Endodermal cell (in vitro differentiated cells): Measurements from ENCODE around the gene TP73. TPM values are rescaled to one million over a fixed set of nuclear protein-coding genes. Genes with fewer than 3 reads are reported as not detected.

ENCODE experiments used
- DNase-seq: peaks from one replicate; pipeline ENCODE4 v3.0.0-alpha.2; 2017
- H3K27ac ChIP-seq: 2 replicates; pipeline ENCODE4 v1.5.1; 2013; ENCODE audit warnings: mild to moderate bottlenecking, low read depth, low read length, moderate library complexity
- H3K27me3 ChIP-seq: 2 replicates; pipeline ENCODE4 v1.6.1; 2013; ENCODE audit warnings: mild to moderate bottlenecking, low read length, moderate library complexity; ENCODE audit not compliant: insufficient read depth, control insufficient read depth, poor library complexity, severe bottlenecking
- H3K36me3 ChIP-seq: 2 replicates; pipeline ENCODE4 v1.7.0; 2013; ENCODE audit warnings: mild to moderate bottlenecking, low read length, moderate library complexity; ENCODE audit not compliant: control insufficient read depth, insufficient read depth
- H3K4me1 ChIP-seq: one replicate; pipeline ENCODE4 v1.7.0; 2013; ENCODE audit warnings: low read length; ENCODE audit not compliant: control insufficient read depth, insufficient read depth
- H3K4me3 ChIP-seq: 2 replicates; pipeline ENCODE4 v1.5.1; 2013; ENCODE audit warnings: mild to moderate bottlenecking, low read length, moderate library complexity
- H3K9ac ChIP-seq: 2 replicates; pipeline ENCODE4 v1.6.1; 2013; ENCODE audit warnings: mild to moderate bottlenecking, low read length, moderate library complexity; ENCODE audit not compliant: poor library complexity, severe bottlenecking; ENCODE audit errors: extremely low read depth
- H3K9me3 ChIP-seq: 2 replicates; pipeline ENCODE4 v1.6.1; 2013; ENCODE audit warnings: mild to moderate bottlenecking, low read length, moderate library complexity; ENCODE audit not compliant: control insufficient read depth
- H3K27ac Mint-ChIP-seq: 2 replicates; pipeline ENCODE4 v1.8.0; 2020; ENCODE audit warnings: mixed read lengths
- H3K27me3 Mint-ChIP-seq: 2 replicates; pipeline ENCODE4 v1.8.0; 2021; ENCODE audit warnings: mild to moderate bottlenecking, mixed read lengths; ENCODE audit not compliant: insufficient read depth
- H3K36me3 Mint-ChIP-seq: 2 replicates; pipeline ENCODE4 v1.8.0; 2020; ENCODE audit warnings: low read depth, mixed read lengths
- H3K4me1 Mint-ChIP-seq: 2 replicates; pipeline ENCODE4 v1.8.0; 2020; ENCODE audit warnings: mixed read lengths
- H3K4me3 Mint-ChIP-seq: 2 replicates; pipeline ENCODE4 v1.8.0; 2020; ENCODE audit warnings: mild to moderate bottlenecking, moderate library complexity, mixed read lengths
- H3K9me3 Mint-ChIP-seq: 2 replicates; pipeline ENCODE4 v1.8.0; 2020; ENCODE audit warnings: mild to moderate bottlenecking, mixed read lengths
- WGBS, 2 experiments: methylation state at CpG; one replicate each; pipeline versions ENCODE4 v1.1.5 to v1.1.7; 2013; ENCODE audit warnings: missing lambda C conversion rate in 2 of 2, mixed read lengths in 1 of 2; ENCODE audit not compliant: insufficient coverage in 1 of 2, insufficient read length in 1 of 2; 5-methylcytosine and 5-hydroxymethylcytosine counted together
- total RNA-seq, 2 donors: library from RNA; stranded (reverse); fragmentation: NEBNext Ultra II Directional in 1 of 2; extraction: Animal tissue kit (Norgen Biotek cat#: 25700) in 1 of 2; gene quantifications; 2 replicates in 1 of 2; 3 replicates in 1 of 2; pipeline ENCODE4 v1.2.1, GENCODE V29; 2021
- TF ChIP-seq, protein P1 (sequence below): fragments of 200-600 bp; sonication (generic); conservative IDR thresholded peaks from 2 replicates; pipeline ENCODE4 v1.5.0; 2021; ENCODE audit warnings: antibody characterized with exemption, mild to moderate bottlenecking

The TP73 gene
- total RNA-seq, 2 donors from 2014 or later, result 3.4 to 3.5 TPM

DNA sequence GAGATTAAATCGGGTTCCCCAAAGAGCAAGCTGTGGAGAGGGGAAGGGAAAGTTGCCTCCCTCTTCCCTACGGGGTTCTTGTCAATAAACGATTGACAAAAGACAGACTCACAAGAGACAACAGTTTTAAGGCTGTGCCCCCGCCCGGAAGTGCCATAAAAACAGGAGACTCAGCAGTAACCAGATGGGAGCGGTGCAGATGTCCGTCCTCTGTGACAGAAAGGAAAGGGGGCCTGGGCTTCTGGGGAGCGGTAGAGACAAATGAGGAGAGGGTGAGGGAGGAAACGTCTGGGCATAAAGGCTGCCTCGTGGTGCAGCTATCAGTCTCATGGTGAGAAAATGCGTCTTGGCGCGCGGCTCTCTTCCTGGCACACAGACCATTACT lies 5.9 kb downstream of the TP73 start:
- Histone ChIP-seq H3K36me3 (no peaks in the 10 kb centered on the region), H3K9ac (no peak overlapping the region), H3K4me3 (no peak overlapping the region), H3K27me3 (peaks cover 57% of the 10 kb centered on the region), H3K9me3 (no peaks in the 10 kb centered on the region), H3K4me1 (no peaks in the 10 kb centered on the region), H3K27ac (no peak overlapping the region)
- DNase-seq, result no peak
- H3K9me3 Mint-ChIP-seq, result no peaks in the 10 kb centered on the region
- H3K36me3 Mint-ChIP-seq, result no peaks in the 10 kb centered on the region
- WGBS, 2 experiments, result 79 to 82% methylated on average over 7 to 14 of the region's 14 CpGs
- H3K27ac Mint-ChIP-seq, result no peak overlapping the region
- TF ChIP-seq, protein P1, sequence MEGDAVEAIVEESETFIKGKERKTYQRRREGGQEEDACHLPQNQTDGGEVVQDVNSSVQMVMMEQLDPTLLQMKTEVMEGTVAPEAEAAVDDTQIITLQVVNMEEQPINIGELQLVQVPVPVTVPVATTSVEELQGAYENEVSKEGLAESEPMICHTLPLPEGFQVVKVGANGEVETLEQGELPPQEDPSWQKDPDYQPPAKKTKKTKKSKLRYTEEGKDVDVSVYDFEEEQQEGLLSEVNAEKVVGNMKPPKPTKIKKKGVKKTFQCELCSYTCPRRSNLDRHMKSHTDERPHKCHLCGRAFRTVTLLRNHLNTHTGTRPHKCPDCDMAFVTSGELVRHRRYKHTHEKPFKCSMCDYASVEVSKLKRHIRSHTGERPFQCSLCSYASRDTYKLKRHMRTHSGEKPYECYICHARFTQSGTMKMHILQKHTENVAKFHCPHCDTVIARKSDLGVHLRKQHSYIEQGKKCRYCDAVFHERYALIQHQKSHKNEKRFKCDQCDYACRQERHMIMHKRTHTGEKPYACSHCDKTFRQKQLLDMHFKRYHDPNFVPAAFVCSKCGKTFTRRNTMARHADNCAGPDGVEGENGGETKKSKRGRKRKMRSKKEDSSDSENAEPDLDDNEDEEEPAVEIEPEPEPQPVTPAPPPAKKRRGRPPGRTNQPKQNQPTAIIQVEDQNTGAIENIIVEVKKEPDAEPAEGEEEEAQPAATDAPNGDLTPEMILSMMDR, result no peak
- H3K27me3 Mint-ChIP-seq, result peaks cover 67% of the 10 kb centered on the region
- peaks cover 2% of the 10 kb centered on the region for H3K4me1 Mint-ChIP-seq
- H3K4me3 Mint-ChIP-seq, result no peak overlapping the region

- H3K36me3 Mint-ChIP-seq, result no peaks in the 10 kb centered on the region
- no peaks in the 10 kb centered on the region for H3K4me1 ChIP-seq
- H3K9ac ChIP-seq, result no peak overlapping the region
- H3K9me3 ChIP-seq, result no peaks in the 10 kb centered on the region
- TF ChIP-seq, protein P1, result no peak
- no peak overlapping the region for H3K4me3 Mint-ChIP-seq
- peaks cover 60% of the 10 kb centered on the region for H3K27me3 Mint-ChIP-seq
- H3K4me3 ChIP-seq, result no peak overlapping the region
- no peak overlapping the region for H3K27ac ChIP-seq
- H3K9me3 Mint-ChIP-seq, result no peaks in the 10 kb centered on the region
- no peaks in the 10 kb centered on the region for H3K4me1 Mint-ChIP-seq
- H3K27me3 ChIP-seq, result peaks cover 48% of the 10 kb centered on the region
- no peaks in the 10 kb centered on the region for H3K36me3 ChIP-seq
- no peak overlapping the region for H3K27ac Mint-ChIP-seq
- no peak for DNase-seq
- 87 to 94% methylated on average over 13 to 15 of the region's 15 CpGs for WGBS, 2 experiments
Observed at GRCh38 chr1:3659093-3659492, 6.8 kb downstream of the TP73 start.

DNA sequence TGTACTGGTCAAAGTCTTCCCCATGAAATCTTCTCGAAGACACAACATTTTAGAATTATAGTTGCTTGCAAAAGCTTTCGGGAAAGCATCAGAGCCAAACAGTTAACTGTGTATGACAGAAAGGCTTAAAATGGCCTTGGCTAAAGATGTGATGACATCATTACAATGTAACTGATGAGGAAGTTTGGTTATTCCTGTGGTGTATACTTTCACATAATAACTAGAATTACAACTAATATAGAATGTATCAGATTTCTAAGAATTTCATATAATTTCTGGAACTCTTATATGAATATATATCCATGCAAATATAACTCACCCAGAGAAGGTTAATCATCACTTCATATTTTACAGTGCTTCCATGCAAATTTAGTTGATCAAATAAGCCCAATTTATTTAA lies 8.4 kb downstream of the TP73 start:
- H3K27ac Mint-ChIP-seq, result no peak overlapping the region
- DNase-seq, result no peak
- H3K27me3 Mint-ChIP-seq, result peaks cover 43% of the 10 kb centered on the region
- Histone ChIP-seq H3K4me3 (no peak overlapping the region), H3K36me3 (no peaks in the 10 kb centered on the region), H3K27me3 (peaks cover 32% of the 10 kb centered on the region), H3K9me3 (no peaks in the 10 kb centered on the region), H3K27ac (no peak overlapping the region), H3K9ac (no peak overlapping the region), H3K4me1 (no peaks in the 10 kb centered on the region)
- H3K4me3 Mint-ChIP-seq, result no peak overlapping the region
- no peaks in the 10 kb centered on the region for H3K4me1 Mint-ChIP-seq
- WGBS, 2 experiments, result 89 to 100% methylated on average over 2 of the region's 2 CpGs
- TF ChIP-seq, protein P1, result no peak
- H3K36me3 Mint-ChIP-seq, result no peaks in the 10 kb centered on the region
- no peaks in the 10 kb centered on the region for H3K9me3 Mint-ChIP-seq
